Liver (tissue), 3 donors: ENCODE results near the gene CHTF8.

Source experiments
- ATF3 ChIP-seq: IDR thresholded peaks from 2 replicates; pipeline ENCODE4 v1.6.1; 2016; ENCODE audit warnings: antibody characterized with exemption
- CTCF ChIP-seq: fragments of 150-350 bp; IDR thresholded peaks from 2 replicates; pipeline ENCODE4 v1.5.1; 2017; ENCODE audit warnings: improper control_type of control experiment, low read depth, low read length; ENCODE audit not compliant: missing input control
- FOXA2 ChIP-seq: IDR thresholded peaks from 2 replicates; pipeline ENCODE4 v1.6.1; 2016; ENCODE audit warnings: antibody characterized with exemption
- GABPA ChIP-seq, 2 donors: IDR thresholded peaks in 1 of 2; conservative IDR thresholded peaks in 1 of 2; 2 replicates each; pipeline ENCODE4 v1.6.1; 2016; ENCODE audit warnings: antibody characterized with exemption in 2 of 2, mild to moderate bottlenecking in 1 of 2, moderate library complexity in 1 of 2
- JUND ChIP-seq, 2 donors: IDR thresholded peaks; 2 replicates each; pipeline ENCODE4 v1.6.1; 2016; ENCODE audit warnings: antibody characterized with exemption in 2 of 2
- MAX ChIP-seq: IDR thresholded peaks from 2 replicates; pipeline ENCODE4 v1.6.1; 2016; ENCODE audit warnings: antibody characterized with exemption
- REST ChIP-seq: IDR thresholded peaks from 2 replicates; pipeline ENCODE4 v1.6.1; 2016; ENCODE audit warnings: antibody characterized with exemption, mild to moderate bottlenecking
- SP1 ChIP-seq: IDR thresholded peaks from 2 replicates; pipeline ENCODE4 v1.6.1; 2018; ENCODE audit warnings: antibody characterized with exemption, mild to moderate bottlenecking
- TAF1 ChIP-seq: conservative IDR thresholded peaks from 2 replicates; pipeline ENCODE4 v1.6.1; 2016; ENCODE audit warnings: antibody characterized with exemption, mild to moderate bottlenecking
- donor health status: healthy.
- donor health status: healthy.

- TF ChIP-seq REST (no peak), MAX (no peak), CTCF (no peak), JUND (IDR thresholded peaks at IDR 0.05) (no peak), ATF3 (no peak), FOXA2 (no peak), SP1 (no peak), GABPA (IDR thresholded peaks at IDR 0.05 in 1 of 2, conservative IDR thresholded peaks at IDR 0.05 in 1 of 2) (no peak), TAF1 (no peak)
Measured at GRCh38 chr16:69106491-69107315, 25.7 kb downstream of the CHTF8 start.
